ENCODE data around the gene PLEKHA3.

GRCh38 chr2:178530131-178530530 lies 49.9 kb downstream of the PLEKHA3 start:
- TF ChIP-seq POLR2AphosphoS5 (IDR thresholded peaks at IDR 0.05) (no peak), EP300 (IDR thresholded peaks at IDR 0.05) (no peak), POLR2A (IDR thresholded peaks at IDR 0.05) (no peak), CTCF (IDR thresholded peaks at IDR 0.05) (no peak)
